Ishikawa (cell line): ENCODE measurements around the gene QRFPR.

Experiments used
- CEBPB ChIP-seq: IDR thresholded peaks from 2 replicates; pipeline ENCODE4 v1.6.1; 2012
- CREB1 ChIP-seq: IDR thresholded peaks from 2 replicates; pipeline ENCODE4 v1.6.1; 2012; ENCODE audit warnings: low read depth
- EGR1 ChIP-seq: IDR thresholded peaks from 2 replicates; pipeline ENCODE4 v1.6.1; 2012
- EP300 ChIP-seq: IDR thresholded peaks from 2 replicates; pipeline ENCODE4 v1.6.1; 2012; ENCODE audit warnings: borderline replicate concordance
- FOXM1 ChIP-seq: IDR thresholded peaks from 2 replicates; pipeline ENCODE4 v1.6.1; 2012; ENCODE audit warnings: low read depth, borderline replicate concordance
- NFIC ChIP-seq: IDR thresholded peaks from 2 replicates; pipeline ENCODE4 v1.6.1; 2012
- RAD21 ChIP-seq: IDR thresholded peaks from 2 replicates; pipeline ENCODE4 v1.6.1; 2012; ENCODE audit warnings: low read depth
- TAF1 ChIP-seq: IDR thresholded peaks from 2 replicates; pipeline ENCODE4 v1.6.1; 2012; ENCODE audit warnings: low read depth, mild to moderate bottlenecking
- TCF12 ChIP-seq: IDR thresholded peaks from 2 replicates; pipeline ENCODE4 v1.6.1; 2012; ENCODE audit warnings: low read depth
- TEAD4 ChIP-seq: IDR thresholded peaks from 2 replicates; pipeline ENCODE4 v1.6.1; 2012
- YY1 ChIP-seq: IDR thresholded peaks from 2 replicates; pipeline ENCODE4 v1.6.1; 2012; ENCODE audit warnings: low read depth
- ZBTB7A ChIP-seq: IDR thresholded peaks from 2 replicates; pipeline ENCODE4 v1.6.1; 2012; ENCODE audit warnings: low read depth
- TF ChIP-seq, protein P1 (sequence below): IDR thresholded peaks from 2 replicates; pipeline ENCODE4 v1.6.1; 2012
- TF ChIP-seq, protein P2 (sequence below): IDR thresholded peaks from 2 replicates; pipeline ENCODE4 v1.6.1; 2012
- TF ChIP-seq, protein P3 (sequence below): IDR thresholded peaks from 2 replicates; pipeline ENCODE4 v1.6.1; 2012; ENCODE audit warnings: low read depth, mild to moderate bottlenecking

Gene QRFPR

DNA sequence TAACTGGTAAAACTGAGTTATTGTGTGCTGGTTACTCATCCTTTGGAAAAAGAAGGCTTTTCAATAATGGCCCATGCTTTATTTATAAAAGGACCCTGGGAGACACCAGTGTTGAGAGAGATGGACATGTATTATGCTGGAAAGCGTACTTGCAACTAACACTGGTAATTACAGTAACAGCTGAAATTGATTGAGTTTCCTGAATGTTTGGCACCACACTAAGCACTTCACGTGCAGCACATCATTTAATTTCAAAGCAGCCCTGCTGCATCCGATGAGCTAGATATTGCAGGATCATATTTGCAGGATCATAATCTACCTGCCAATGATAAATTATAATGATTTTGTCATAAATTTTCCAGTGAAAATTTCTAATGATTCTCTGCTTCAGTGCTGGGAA is 81.5 kb downstream of the QRFPR start:
- TF ChIP-seq NFIC (no peak), EGR1 (no peak), TAF1 (no peak), CEBPB (no peak), TEAD4 (no peak), CREB1 (no peak), FOXM1 (no peak), ZBTB7A (no peak), YY1 (no peak), RAD21 (no peak), TCF12 (no peak)
- TF ChIP-seq, protein P1, sequence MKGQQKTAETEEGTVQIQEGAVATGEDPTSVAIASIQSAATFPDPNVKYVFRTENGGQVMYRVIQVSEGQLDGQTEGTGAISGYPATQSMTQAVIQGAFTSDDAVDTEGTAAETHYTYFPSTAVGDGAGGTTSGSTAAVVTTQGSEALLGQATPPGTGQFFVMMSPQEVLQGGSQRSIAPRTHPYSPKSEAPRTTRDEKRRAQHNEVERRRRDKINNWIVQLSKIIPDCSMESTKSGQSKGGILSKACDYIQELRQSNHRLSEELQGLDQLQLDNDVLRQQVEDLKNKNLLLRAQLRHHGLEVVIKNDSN: no peak
- TF ChIP-seq, protein P2, sequence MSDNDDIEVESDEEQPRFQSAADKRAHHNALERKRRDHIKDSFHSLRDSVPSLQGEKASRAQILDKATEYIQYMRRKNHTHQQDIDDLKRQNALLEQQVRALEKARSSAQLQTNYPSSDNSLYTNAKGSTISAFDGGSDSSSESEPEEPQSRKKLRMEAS: no peak
- TF ChIP-seq, protein P3, sequence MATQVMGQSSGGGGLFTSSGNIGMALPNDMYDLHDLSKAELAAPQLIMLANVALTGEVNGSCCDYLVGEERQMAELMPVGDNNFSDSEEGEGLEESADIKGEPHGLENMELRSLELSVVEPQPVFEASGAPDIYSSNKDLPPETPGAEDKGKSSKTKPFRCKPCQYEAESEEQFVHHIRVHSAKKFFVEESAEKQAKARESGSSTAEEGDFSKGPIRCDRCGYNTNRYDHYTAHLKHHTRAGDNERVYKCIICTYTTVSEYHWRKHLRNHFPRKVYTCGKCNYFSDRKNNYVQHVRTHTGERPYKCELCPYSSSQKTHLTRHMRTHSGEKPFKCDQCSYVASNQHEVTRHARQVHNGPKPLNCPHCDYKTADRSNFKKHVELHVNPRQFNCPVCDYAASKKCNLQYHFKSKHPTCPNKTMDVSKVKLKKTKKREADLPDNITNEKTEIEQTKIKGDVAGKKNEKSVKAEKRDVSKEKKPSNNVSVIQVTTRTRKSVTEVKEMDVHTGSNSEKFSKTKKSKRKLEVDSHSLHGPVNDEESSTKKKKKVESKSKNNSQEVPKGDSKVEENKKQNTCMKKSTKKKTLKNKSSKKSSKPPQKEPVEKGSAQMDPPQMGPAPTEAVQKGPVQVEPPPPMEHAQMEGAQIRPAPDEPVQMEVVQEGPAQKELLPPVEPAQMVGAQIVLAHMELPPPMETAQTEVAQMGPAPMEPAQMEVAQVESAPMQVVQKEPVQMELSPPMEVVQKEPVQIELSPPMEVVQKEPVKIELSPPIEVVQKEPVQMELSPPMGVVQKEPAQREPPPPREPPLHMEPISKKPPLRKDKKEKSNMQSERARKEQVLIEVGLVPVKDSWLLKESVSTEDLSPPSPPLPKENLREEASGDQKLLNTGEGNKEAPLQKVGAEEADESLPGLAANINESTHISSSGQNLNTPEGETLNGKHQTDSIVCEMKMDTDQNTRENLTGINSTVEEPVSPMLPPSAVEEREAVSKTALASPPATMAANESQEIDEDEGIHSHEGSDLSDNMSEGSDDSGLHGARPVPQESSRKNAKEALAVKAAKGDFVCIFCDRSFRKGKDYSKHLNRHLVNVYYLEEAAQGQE: no peak

DNA sequence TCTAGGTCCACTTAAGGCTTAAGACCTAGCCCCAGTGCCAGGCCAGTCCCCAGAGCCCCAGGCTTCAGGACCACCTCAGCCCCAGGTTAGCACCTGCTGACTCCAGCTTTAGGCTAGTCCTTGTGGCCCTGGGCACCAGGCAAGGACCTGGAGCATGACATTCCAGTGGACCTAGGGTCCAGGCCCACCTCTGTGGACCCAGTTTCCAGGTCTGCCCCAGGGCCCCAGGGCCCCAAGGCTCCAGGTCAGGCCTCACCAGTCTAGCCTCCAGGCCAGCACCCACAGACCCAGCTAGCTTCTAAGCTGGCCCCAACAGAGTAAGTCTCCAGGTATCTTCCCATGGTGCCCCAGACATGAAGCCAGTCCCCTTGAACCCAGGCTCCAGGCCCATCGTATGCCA is 97.5 kb downstream of the QRFPR start:
- TF ChIP-seq TEAD4 (no peak), CEBPB (no peak), NFIC (no peak), RAD21 (no peak), EP300 (no peak), TCF12 (no peak), ZBTB7A (no peak), CREB1 (no peak)
- TF ChIP-seq, protein P3: no peak

DNA sequence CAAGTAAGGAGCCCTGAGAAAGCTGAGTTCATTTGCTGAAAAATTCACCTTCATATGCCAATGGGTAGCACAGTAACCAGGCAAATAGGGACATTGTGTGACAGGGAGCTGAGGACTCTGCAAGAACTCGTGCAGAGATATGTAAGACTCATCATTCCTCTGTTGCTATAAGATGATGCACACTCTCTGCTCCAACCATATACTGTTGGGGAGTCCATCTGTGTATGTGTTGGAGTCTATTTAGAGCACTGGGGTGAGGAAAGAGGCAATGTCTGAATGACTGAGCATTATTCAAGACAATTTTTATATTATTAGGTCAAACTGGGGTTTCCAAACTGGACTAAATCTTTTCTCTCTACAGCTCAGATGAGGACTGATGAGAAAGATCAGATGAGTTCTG is 100.4 kb downstream of the QRFPR start:
- TF ChIP-seq CREB1 (no peak), NFIC (no peak), FOXM1 (no peak), CEBPB (no peak), EGR1 (no peak), TAF1 (no peak), TEAD4 (no peak), RAD21 (no peak), ZBTB7A (no peak), YY1 (no peak), EP300 (no peak)
- TF ChIP-seq, protein P3: no peak
- TF ChIP-seq, protein P1: no peak

DNA sequence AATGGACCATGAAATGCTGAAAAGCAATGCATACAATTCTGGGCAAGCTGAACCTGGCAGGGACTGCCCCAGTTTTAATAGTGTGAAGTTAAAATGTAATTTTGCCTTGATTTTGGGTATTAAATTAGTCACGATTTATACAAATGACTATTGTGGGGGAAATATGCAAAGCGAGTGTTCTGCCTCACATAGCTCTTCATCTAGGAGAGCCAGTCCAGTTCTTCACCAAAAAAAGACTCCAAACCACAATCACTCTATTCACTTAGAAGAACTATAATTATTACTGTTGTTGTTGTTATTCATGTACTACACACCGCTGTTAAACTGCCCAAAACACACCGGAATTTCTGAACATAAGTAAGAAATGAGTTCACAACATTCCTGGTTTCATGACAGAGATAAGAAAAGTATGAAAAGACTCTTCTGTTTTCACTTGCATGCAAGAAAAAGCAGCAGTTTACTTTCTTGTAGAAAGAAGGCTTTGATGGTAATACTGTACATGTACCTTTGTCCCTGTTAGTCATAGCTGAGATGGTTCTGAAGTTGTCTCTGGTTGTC is 101.9 kb downstream of the QRFPR start:
- TF ChIP-seq CREB1 (no peak), ZBTB7A (no peak), CEBPB (no peak)
